Body of pancreas (tissue), 4 donors: Measurements from ENCODE around the gene E2F1.

ENCODE experiments used
- CTCF ChIP-seq, 7 experiments: fragments of 450-650 bp in 4 of 7; fragments of 200-600 bp in 3 of 7; sonication (generic) in 3 of 7; IDR thresholded peaks; one replicate each; pipeline ENCODE4 v1.5.1; 2016 to 2019; ENCODE audit warnings: antibody characterized with exemption in 7 of 7
- POLR2A ChIP-seq, 3 donors: fragments of 450-650 bp; IDR thresholded peaks; one replicate each; pipeline ENCODE4 v1.6.1; 2016; ENCODE audit warnings: antibody characterized with exemption in 3 of 3, mild to moderate bottlenecking in 2 of 3

- TF ChIP-seq CTCF (IDR thresholded peaks at IDR 0.05): no peak
- no peak for TF ChIP-seq POLR2A (IDR thresholded peaks at IDR 0.05)
Observed at GRCh38 chr20:33676652-33677645, 9.2 kb downstream of the E2F1 start.
